GM19372 (cell line): ENCODE data around the gene TMEM63C.
"Not testable (repeated sequence)": the region's sequence is repeated elsewhere in the genome, so short reads cannot be mapped to it uniquely, and the experiment has no call there.

Experiments
- ATAC-seq: cut with Tn5 transposase; IDR thresholded peaks from one replicate; pipeline ENCODE4 v1.9.1; 2021; ENCODE audit warnings: mild to moderate bottlenecking, low read depth, moderate library complexity; ENCODE audit not compliant: unreplicated experiment

The TMEM63C gene

GRCh38 chr14:77272261-77272660 lies 90.7 kb downstream of the TMEM63C start:
- no peak for ATAC-seq

GRCh38 chr14:77273796-77274195 lies 92.2 kb downstream of the TMEM63C start:
- ATAC-seq, result no peak

- no peak for ATAC-seq
Observed at GRCh38 chr14:77275041-77275580, 93.5 kb downstream of the TMEM63C start.

- no peak for ATAC-seq
Observed at GRCh38 chr14:77275601-77276017, 94.0 kb downstream of the TMEM63C start.

- no peak for ATAC-seq
Observed at GRCh38 chr14:77276295-77276935, 94.8 kb downstream of the TMEM63C start.

- ATAC-seq, result no peak
Observed at GRCh38 chr14:77276959-77277358, 95.4 kb downstream of the TMEM63C start.

GRCh38 chr14:77278461-77279230 lies 97.0 kb downstream of the TMEM63C start:
- no peak for ATAC-seq

- ATAC-seq, result no peak
Observed at GRCh38 chr14:77279719-77280118, 98.1 kb downstream of the TMEM63C start.

- not testable (repeated sequence) for ATAC-seq
Observed at GRCh38 chr14:77280921-77281320, 99.3 kb downstream of the TMEM63C start.

GRCh38 chr14:77281852-77282410 lies 100.3 kb downstream of the TMEM63C start:
- no peak for ATAC-seq

- no peak for ATAC-seq
Observed at GRCh38 chr14:77284066-77284465, 102.5 kb downstream of the TMEM63C start.

- ATAC-seq, result no peak
Observed at GRCh38 chr14:77284466-77284865, 102.9 kb downstream of the TMEM63C start.

- ATAC-seq, result no peak
Observed at GRCh38 chr14:77286576-77286975, 105.0 kb downstream of the TMEM63C start.

- ATAC-seq, result no peak
Observed at GRCh38 chr14:77290705-77291104, 109.1 kb downstream of the TMEM63C start.

GRCh38 chr14:77296155-77296554 lies 114.6 kb downstream of the TMEM63C start:
- no peak for ATAC-seq

- ATAC-seq, result no peak
Observed at GRCh38 chr14:77296906-77297305, 115.3 kb downstream of the TMEM63C start.

GRCh38 chr14:77299771-77300170 lies 118.2 kb downstream of the TMEM63C start:
- ATAC-seq, result no peak

- ATAC-seq, result no peak
Observed at GRCh38 chr14:77301103-77301502, 119.5 kb downstream of the TMEM63C start.

GRCh38 chr14:77302926-77303325 lies 121.3 kb downstream of the TMEM63C start:
- ATAC-seq, result no peak

GRCh38 chr14:77303417-77304156 lies 122.0 kb downstream of the TMEM63C start:
- no peak for ATAC-seq

GRCh38 chr14:77305696-77306095 lies 124.1 kb downstream of the TMEM63C start:
- ATAC-seq, result no peak
